Stimulated activated naive CD8-positive, alpha-beta T cell treated with anti-CD3 and anti-CD28 coated beads, Interleukin-15, Interleukin-2, amounts not matched to agents 100 U/mL and 50 U/mL, for 24 hours (primary cell): ENCODE results near the gene TRPC5OS.

Experiments
- ATAC-seq: fragments of 150-1000 bp; cut with Tn5 transposase; one replicate; pipeline ENCODE4 v1.10.0; 2021
- DNase-seq: peaks from one replicate; pipeline ENCODE4 v3.0.0; 2021

Gene TRPC5OS

GRCh38 chrX:111875881-111876280 lies at the start of gene TRPC5OS:
TRPC5OS (plus strand) TSS chrX:111876181; CDS start chrX:111901850, 25,669 bp downstream.
- ATAC-seq (no peak), DNase-seq (no peak)

GRCh38 chrX:111829345-111829744 lies 46.6 kb upstream of the TRPC5OS start:
- DNase-seq = no peak
- ATAC-seq = no peak

- DNase-seq = no peak
Measured at GRCh38 chrX:111830571-111830970, 45.4 kb upstream of the TRPC5OS start.

GRCh38 chrX:111831343-111831742 lies 44.6 kb upstream of the TRPC5OS start:
- DNase-seq (no peak), ATAC-seq (no peak)

More at GRCh38 chrX:111830571-111830970, 45.4 kb upstream of the TRPC5OS start:
- ATAC-seq = no peak

DNA sequence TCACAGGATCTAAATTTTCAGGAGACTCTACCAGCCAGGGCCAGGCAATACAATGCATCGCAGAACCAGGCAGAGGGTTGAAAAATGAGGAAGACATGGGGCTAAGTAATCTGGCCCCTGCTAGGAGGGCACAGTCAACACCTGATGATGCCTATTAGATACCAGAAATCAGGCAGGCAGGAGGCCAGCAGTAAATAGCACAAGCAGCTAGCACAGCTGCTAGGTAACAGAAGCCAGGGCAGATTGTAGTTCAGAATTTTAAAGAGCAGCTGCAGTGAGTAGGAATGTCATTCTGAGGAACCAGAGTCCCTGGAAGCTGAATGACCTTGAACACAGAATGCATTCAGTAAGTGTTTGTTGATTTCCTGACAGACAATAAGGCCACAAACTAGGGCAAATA lies 38.8 kb upstream of the TRPC5OS start:
- DNase-seq = no peak
- ATAC-seq = no peak

- DNase-seq (no peak), ATAC-seq (no peak)
Measured at GRCh38 chrX:111847491-111848133, 28.4 kb upstream of the TRPC5OS start.

DNA sequence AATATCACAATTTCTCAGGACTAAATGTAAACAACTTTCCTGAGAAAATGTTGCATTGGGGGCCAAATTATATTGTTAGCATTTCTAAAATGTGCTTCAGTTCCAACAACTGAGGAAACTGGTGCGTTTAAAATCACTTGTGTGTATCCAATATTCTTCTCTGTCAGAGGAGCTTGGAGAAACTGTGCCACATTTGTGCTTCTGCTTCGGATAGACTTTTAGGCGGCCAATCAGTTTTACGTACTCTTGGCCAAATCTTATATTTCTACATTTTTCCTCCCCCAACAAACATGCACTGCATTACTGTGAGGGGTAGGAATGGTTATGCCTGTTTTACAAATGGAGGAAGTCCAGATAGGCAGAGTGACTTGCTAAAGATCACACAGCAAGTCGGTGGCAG lies 27.4 kb upstream of the TRPC5OS start:
- ATAC-seq (no peak), DNase-seq (no peak)

- ATAC-seq (no peak), DNase-seq (no peak)
Measured at GRCh38 chrX:111850975-111851374, 25.0 kb upstream of the TRPC5OS start.

DNA sequence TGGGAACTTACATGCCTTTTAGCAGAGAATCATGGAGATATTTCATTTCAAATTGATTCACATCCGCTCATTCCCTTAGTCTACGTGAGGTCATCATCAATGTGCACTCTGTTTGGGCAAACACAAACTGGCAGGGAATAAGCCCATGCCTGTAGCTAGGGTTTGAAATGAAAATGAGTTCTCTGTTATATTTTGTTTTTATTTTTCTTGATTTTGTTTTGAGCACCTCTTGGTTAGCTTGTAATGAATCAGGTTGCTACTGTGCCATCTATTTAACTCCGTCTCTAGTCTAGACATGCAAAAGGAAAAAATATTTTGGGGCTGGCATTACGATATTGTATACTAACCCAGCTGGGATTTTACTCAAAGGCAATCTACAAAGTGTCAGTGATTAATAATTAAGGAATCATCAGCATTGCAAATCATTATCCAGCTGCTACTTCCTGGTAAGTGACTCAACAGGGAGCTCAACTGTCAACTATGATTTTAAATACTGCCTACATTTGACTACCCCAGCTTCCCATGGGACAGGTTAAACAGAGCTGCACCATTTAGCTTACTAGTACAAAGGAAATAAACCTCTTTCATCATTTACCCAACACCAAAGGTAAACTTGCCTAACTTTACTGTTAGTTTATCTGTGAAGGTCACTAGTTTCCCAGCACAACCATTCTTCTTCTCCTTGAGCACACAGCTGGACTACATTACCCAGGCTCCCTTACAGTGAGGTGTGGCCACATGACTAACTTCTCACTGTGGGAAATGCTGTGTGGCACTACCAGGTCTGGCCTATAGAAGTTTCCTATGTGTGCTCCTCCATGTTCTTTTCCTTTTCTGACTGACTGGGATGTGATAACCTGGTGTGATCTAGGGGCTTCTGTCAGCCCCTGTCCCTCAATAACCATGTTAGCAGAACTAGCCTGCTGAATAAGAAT lies 21.2 kb upstream of the TRPC5OS start:
- ATAC-seq = no peak
- DNase-seq = no peak

- DNase-seq (no peak), ATAC-seq (no peak)
Measured at GRCh38 chrX:111857534-111858060, 18.4 kb upstream of the TRPC5OS start.

GRCh38 chrX:111861605-111862004 lies 14.4 kb upstream of the TRPC5OS start:
- no peak for DNase-seq
- ATAC-seq = no peak

GRCh38 chrX:111867236-111867635 lies 8.7 kb upstream of the TRPC5OS start:
- DNase-seq (no peak), ATAC-seq (no peak)

- ATAC-seq = no peak
Measured at GRCh38 chrX:111868726-111869638, 7.0 kb upstream of the TRPC5OS start.

DNA sequence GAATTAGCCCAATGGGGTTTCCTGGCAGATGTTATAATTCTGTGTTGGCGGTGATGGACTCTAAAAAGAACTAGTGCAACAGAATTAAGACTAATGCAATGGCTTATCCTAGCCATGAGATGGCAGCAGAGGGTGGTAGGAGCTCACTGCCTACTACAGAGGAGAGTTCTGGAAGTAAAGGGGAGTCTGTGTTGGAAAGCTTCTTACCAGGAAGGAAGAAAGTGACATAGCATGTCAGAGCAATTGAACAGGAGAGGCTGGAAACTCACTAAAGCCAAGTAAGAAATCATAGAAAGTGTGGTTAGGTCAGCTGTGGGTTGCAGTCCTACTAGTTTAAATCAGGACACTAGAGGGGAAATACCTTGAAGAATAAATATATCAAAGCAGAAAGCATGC lies 6.3 kb upstream of the TRPC5OS start:
- DNase-seq (no peak), ATAC-seq (peak; percentile 43)

More at GRCh38 chrX:111868726-111869638, 7.0 kb upstream of the TRPC5OS start:
- no peak for DNase-seq

DNA sequence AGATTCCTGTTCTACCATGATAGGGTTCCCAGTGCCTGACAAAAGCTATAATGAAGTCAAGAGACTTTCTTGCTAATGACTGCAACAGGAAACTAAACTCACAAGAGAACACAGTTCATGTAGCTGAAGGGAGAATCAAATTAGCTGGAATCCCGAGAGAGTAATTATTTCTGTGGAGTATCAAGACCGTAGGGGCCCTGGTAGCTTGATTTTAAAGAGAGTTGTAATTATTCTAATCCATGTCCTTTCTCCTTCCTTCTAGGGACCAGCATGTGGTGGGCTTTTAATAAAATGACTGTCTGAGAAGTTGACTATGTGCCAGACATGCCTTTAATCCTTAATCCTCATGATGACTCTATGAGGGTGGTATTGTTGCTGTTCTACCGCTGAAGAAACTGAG lies 1.7 kb upstream of the TRPC5OS start:
- ATAC-seq (no peak), DNase-seq (no peak)

DNA sequence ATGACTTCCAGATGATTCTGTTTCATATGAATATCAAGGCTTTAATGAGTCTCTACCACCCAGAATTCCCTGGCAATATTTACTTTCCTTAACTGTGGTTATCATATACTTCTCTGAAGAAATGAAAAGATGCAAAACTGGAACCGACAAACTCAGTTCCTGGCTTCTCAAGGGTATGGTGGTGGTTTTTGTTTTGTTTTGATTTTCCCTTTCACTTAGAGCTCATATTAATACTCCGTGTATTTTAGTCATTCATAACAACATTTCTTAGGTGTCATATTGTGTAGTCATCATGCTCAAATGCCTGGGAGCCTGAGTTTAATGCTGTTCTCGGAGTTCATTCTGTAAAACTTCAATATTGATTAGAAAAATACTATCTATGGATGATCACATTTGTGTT lies 665 bp downstream of the TRPC5OS start:
- no peak for ATAC-seq
- no peak for DNase-seq

DNA sequence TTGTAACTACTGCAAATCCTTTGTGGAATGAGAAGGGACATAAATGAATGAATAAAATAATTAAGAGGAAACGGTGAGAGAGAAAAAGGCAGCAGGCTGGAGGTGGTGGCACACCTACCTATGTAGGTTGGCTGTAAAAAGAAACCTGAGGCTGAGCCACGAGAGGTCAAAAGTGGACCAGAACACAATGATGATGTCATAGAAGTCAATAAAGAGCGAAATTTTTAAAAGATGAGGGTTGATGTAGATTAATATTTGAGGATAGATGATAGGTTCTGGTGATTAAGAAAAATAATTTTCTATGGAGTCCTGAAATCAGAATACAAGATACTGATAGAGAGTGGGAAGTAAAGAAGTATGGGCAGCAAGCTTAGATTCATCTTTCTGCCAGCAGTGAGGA lies 1.7 kb downstream of the TRPC5OS start:
- ATAC-seq (no peak), DNase-seq (no peak)

GRCh38 chrX:111880735-111881134 lies 4.8 kb downstream of the TRPC5OS start:
- no peak for ATAC-seq
- no peak for DNase-seq

GRCh38 chrX:111881715-111882114 lies 5.7 kb downstream of the TRPC5OS start:
- ATAC-seq = no peak
- no peak for DNase-seq

DNA sequence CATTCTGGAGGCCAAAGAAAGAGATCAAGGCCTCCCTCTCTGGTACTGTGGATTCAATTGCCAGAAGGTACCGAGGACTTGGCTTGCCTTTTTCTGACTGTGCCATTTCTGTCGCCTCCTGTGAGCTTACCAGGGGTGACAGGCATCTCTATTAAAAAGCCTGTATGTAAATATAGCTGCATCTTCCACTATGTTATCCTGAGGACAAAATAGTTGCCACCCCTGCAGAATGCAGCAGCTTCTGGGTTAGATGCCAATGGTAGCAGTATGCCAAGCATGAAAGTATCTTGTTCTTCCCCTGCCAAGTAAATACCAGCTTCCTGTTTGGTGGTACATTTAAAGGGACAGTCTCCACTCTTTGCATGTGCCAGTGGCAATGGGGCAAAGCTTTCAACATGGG lies 10.7 kb downstream of the TRPC5OS start:
- ATAC-seq (no peak), DNase-seq (no peak)

GRCh38 chrX:111888600-111888999 lies 12.6 kb downstream of the TRPC5OS start:
- DNase-seq (no peak), ATAC-seq (no peak)

GRCh38 chrX:111892375-111892774 lies 16.4 kb downstream of the TRPC5OS start:
- DNase-seq = no peak
- no peak for ATAC-seq
